ENCODE data around the gene SF3A1.
A peak's percentile ranks its signal among the peaks of the same experiment; 100 is the strongest.
"Not testable (repeated sequence)": the region's sequence is repeated elsewhere in the genome, so short reads cannot be mapped to it uniquely, and the experiment has no call there.

SF3A1 gene

GRCh38 chr22:30356449-30357235, at the start of gene SF3A1, which contains the start of gene CCDC157:
Gene SF3A1 (minus strand): TSS chr22:30356894. CDS start chr22:30356792, 102 bp downstream.
Gene CCDC157 (plus strand): TSS chr22:30357007. CDS start chr22:30366001, 8,994 bp downstream.
- H3K4me1 ChIP-seq (ENCODE audit: control insufficient read depth in 5 of 5, insufficient read depth in 5 of 5, low read length in 5 of 5), result peaks cover 7 to 45% (median 36%) of the 10 kb centered on the region in 5 donors
- peak within 1 kb of the TSS; percentile 72 to 96 (median 91) for H3K4me3 ChIP-seq (ENCODE audit: low read depth in 1 of 5, low read length in 5 of 5)
- H3K9me3 ChIP-seq (ENCODE audit: control insufficient read depth in 5 of 5, low read length in 5 of 5), result no peaks in the 10 kb centered on the region
- peak within 1 kb of the TSS; percentile 92 to 98 (median 94) for H3K9ac ChIP-seq (ENCODE audit: low read length in 5 of 5)
- H3K27me3 ChIP-seq (ENCODE audit: control insufficient read depth in 5 of 5, insufficient read depth in 4 of 5, low read length in 5 of 5), result no peaks in the 10 kb centered on the region
- peaks cover 0 to 17% (median 15%) of the 10 kb centered on the region in 5 donors for H3K36me3 ChIP-seq (ENCODE audit: control insufficient read depth in 5 of 5, insufficient read depth in 5 of 5, low read length in 5 of 5)
- peak within 1 kb of the TSS; percentile 89 for H3K27ac ChIP-seq (ENCODE audit: low read depth, low read length)

GRCh38 chr22:30406400-30406799, 49.7 kb upstream of the SF3A1 start:
- no peak overlapping the region for H3K4me3 ChIP-seq (ENCODE audit: low read depth in 1 of 5, low read length in 5 of 5)
- no peak overlapping the region for H3K9ac ChIP-seq (ENCODE audit: low read length in 5 of 5)
- no peaks in the 10 kb centered on the region for H3K27me3 ChIP-seq (ENCODE audit: control insufficient read depth in 5 of 5, insufficient read depth in 4 of 5, low read length in 5 of 5)
- no peak overlapping the region for H3K27ac ChIP-seq (ENCODE audit: low read depth, low read length)
- peaks cover 0 to 6% (median 3%) of the 10 kb centered on the region in 5 donors for H3K4me1 ChIP-seq (ENCODE audit: control insufficient read depth in 5 of 5, insufficient read depth in 5 of 5, low read length in 5 of 5)
- peaks cover 0 to 15% (median 3%) of the 10 kb centered on the region in 5 donors for H3K36me3 ChIP-seq (ENCODE audit: control insufficient read depth in 5 of 5, insufficient read depth in 5 of 5, low read length in 5 of 5)
- H3K9me3 ChIP-seq (ENCODE audit: control insufficient read depth in 5 of 5, low read length in 5 of 5), result no peaks in the 10 kb centered on the region

GRCh38 chr22:30405731-30406130, 49.0 kb upstream of the SF3A1 start:
- Histone ChIP-seq H3K4me3 (ENCODE audit: low read depth in 1 of 5, low read length in 5 of 5) (no peak overlapping the region), H3K9ac (ENCODE audit: low read length in 5 of 5) (no peak overlapping the region), H3K4me1 (ENCODE audit: control insufficient read depth in 5 of 5, insufficient read depth in 5 of 5, low read length in 5 of 5) (peaks cover 0 to 6% (median 3%) of the 10 kb centered on the region in 5 donors), H3K36me3 (ENCODE audit: control insufficient read depth in 5 of 5, insufficient read depth in 5 of 5, low read length in 5 of 5) (peaks cover 0 to 15% (median 3%) of the 10 kb centered on the region in 5 donors), H3K9me3 (ENCODE audit: control insufficient read depth in 5 of 5, low read length in 5 of 5) (no peaks in the 10 kb centered on the region), H3K27ac (ENCODE audit: low read depth, low read length) (no peak overlapping the region), H3K27me3 (ENCODE audit: control insufficient read depth in 5 of 5, insufficient read depth in 4 of 5, low read length in 5 of 5) (no peaks in the 10 kb centered on the region)

GRCh38 chr22:30404307-30404706, 47.6 kb upstream of the SF3A1 start:
- Histone ChIP-seq H3K27ac (ENCODE audit: low read depth, low read length) (no peak overlapping the region), H3K27me3 (ENCODE audit: control insufficient read depth in 5 of 5, insufficient read depth in 4 of 5, low read length in 5 of 5) (peaks cover 0 to 8% (median 5%) of the 10 kb centered on the region in 5 donors), H3K4me1 (ENCODE audit: control insufficient read depth in 5 of 5, insufficient read depth in 5 of 5, low read length in 5 of 5) (peaks cover 0 to 9% (median 3%) of the 10 kb centered on the region in 5 donors), H3K36me3 (ENCODE audit: control insufficient read depth in 5 of 5, insufficient read depth in 5 of 5, low read length in 5 of 5) (peaks cover 0 to 11% (median 3%) of the 10 kb centered on the region in 5 donors), H3K9ac (ENCODE audit: low read length in 5 of 5) (no peak overlapping the region), H3K9me3 (ENCODE audit: control insufficient read depth in 5 of 5, low read length in 5 of 5) (no peaks in the 10 kb centered on the region), H3K4me3 (ENCODE audit: low read depth in 1 of 5, low read length in 5 of 5) (no peak overlapping the region)

- peaks cover 9 to 22% (median 18%) of the 10 kb centered on the region in 5 donors for H3K27me3 ChIP-seq (ENCODE audit: control insufficient read depth in 5 of 5, insufficient read depth in 4 of 5, low read length in 5 of 5)
- H3K36me3 ChIP-seq (ENCODE audit: control insufficient read depth in 5 of 5, insufficient read depth in 5 of 5, low read length in 5 of 5); H3K4me1 ChIP-seq (ENCODE audit: control insufficient read depth in 5 of 5, insufficient read depth in 5 of 5, low read length in 5 of 5); H3K9ac ChIP-seq (ENCODE audit: low read length in 5 of 5); H3K27ac ChIP-seq (ENCODE audit: low read depth, low read length); H3K9me3 ChIP-seq (ENCODE audit: control insufficient read depth in 5 of 5, low read length in 5 of 5); H3K4me3 ChIP-seq (ENCODE audit: low read depth in 1 of 5, low read length in 5 of 5): not testable (repeated sequence)
Observed at GRCh38 chr22:30402766-30403104, 46.0 kb upstream of the SF3A1 start.

GRCh38 chr22:30402028-30402765, 45.5 kb upstream of the SF3A1 start:
- Histone ChIP-seq H3K9me3 (ENCODE audit: control insufficient read depth in 5 of 5, low read length in 5 of 5) (no peaks in the 10 kb centered on the region), H3K27me3 (ENCODE audit: control insufficient read depth in 5 of 5, insufficient read depth in 4 of 5, low read length in 5 of 5) (peaks cover 13 to 27% (median 24%) of the 10 kb centered on the region in 5 donors), H3K4me3 (ENCODE audit: low read depth in 1 of 5, low read length in 5 of 5) (no peak overlapping the region), H3K36me3 (ENCODE audit: control insufficient read depth in 5 of 5, insufficient read depth in 5 of 5, low read length in 5 of 5) (peaks cover 0 to 6% (median under 1%) of the 10 kb centered on the region in 5 donors), H3K9ac (ENCODE audit: low read length in 5 of 5) (no peak overlapping the region), H3K27ac (ENCODE audit: low read depth, low read length) (no peak overlapping the region), H3K4me1 (ENCODE audit: control insufficient read depth in 5 of 5, insufficient read depth in 5 of 5, low read length in 5 of 5) (peaks cover 0 to 13% (median 11%) of the 10 kb centered on the region in 5 donors)

GRCh38 chr22:30401024-30401423, 44.3 kb upstream of the SF3A1 start:
- Histone ChIP-seq H3K27me3 (ENCODE audit: control insufficient read depth in 5 of 5, insufficient read depth in 4 of 5, low read length in 5 of 5) (peaks cover 13 to 35% (median 30%) of the 10 kb centered on the region in 5 donors), H3K4me1 (ENCODE audit: control insufficient read depth in 5 of 5, insufficient read depth in 5 of 5, low read length in 5 of 5) (peaks cover 0 to 20% (median 16%) of the 10 kb centered on the region in 5 donors)
- not testable (repeated sequence) for H3K4me3 ChIP-seq (ENCODE audit: low read depth in 1 of 5, low read length in 5 of 5); H3K9ac ChIP-seq (ENCODE audit: low read length in 5 of 5); H3K9me3 ChIP-seq (ENCODE audit: control insufficient read depth in 5 of 5, low read length in 5 of 5); H3K36me3 ChIP-seq (ENCODE audit: control insufficient read depth in 5 of 5, insufficient read depth in 5 of 5, low read length in 5 of 5); H3K27ac ChIP-seq (ENCODE audit: low read depth, low read length)

GRCh38 chr22:30400159-30400558, 43.5 kb upstream of the SF3A1 start:
- H3K4me3 ChIP-seq (ENCODE audit: low read depth in 1 of 5, low read length in 5 of 5), result no peak overlapping the region
- H3K9me3 ChIP-seq (ENCODE audit: control insufficient read depth in 5 of 5, low read length in 5 of 5), result no peaks in the 10 kb centered on the region
- peaks cover 17 to 40% (median 34%) of the 10 kb centered on the region in 5 donors for H3K27me3 ChIP-seq (ENCODE audit: control insufficient read depth in 5 of 5, insufficient read depth in 4 of 5, low read length in 5 of 5)
- H3K4me1 ChIP-seq (ENCODE audit: control insufficient read depth in 5 of 5, insufficient read depth in 5 of 5, low read length in 5 of 5), result peaks cover 0 to 20% (median 16%) of the 10 kb centered on the region in 5 donors
- H3K9ac ChIP-seq (ENCODE audit: low read length in 5 of 5), result no peak overlapping the region
- H3K27ac ChIP-seq (ENCODE audit: low read depth, low read length), result no peak overlapping the region
- no peaks in the 10 kb centered on the region for H3K36me3 ChIP-seq (ENCODE audit: control insufficient read depth in 5 of 5, insufficient read depth in 5 of 5, low read length in 5 of 5)

GRCh38 chr22:30399718-30400117, 43.0 kb upstream of the SF3A1 start:
- Histone ChIP-seq H3K4me3 (ENCODE audit: low read depth in 1 of 5, low read length in 5 of 5) (no peak overlapping the region), H3K9me3 (ENCODE audit: control insufficient read depth in 5 of 5, low read length in 5 of 5) (no peaks in the 10 kb centered on the region), H3K36me3 (ENCODE audit: control insufficient read depth in 5 of 5, insufficient read depth in 5 of 5, low read length in 5 of 5) (no peaks in the 10 kb centered on the region), H3K9ac (ENCODE audit: low read length in 5 of 5) (no peak overlapping the region), H3K4me1 (ENCODE audit: control insufficient read depth in 5 of 5, insufficient read depth in 5 of 5, low read length in 5 of 5) (peaks cover 0 to 20% (median 16%) of the 10 kb centered on the region in 5 donors), H3K27ac (ENCODE audit: low read depth, low read length) (no peak overlapping the region), H3K27me3 (ENCODE audit: control insufficient read depth in 5 of 5, insufficient read depth in 4 of 5, low read length in 5 of 5) (peaks cover 17 to 40% (median 38%) of the 10 kb centered on the region in 5 donors)
